K562 (cell line): ENCODE results near the gene PPP1R1C. TPM values are rescaled to one million over a fixed set of nuclear protein-coding genes. Genes with fewer than 3 reads are reported as not detected.

Source experiments
- ATAC-seq: fragments of 200-7000 bp; cut with Tn5 transposase; 3 replicates; pipeline ENCODE4 v1.9.1; 2020; ENCODE audit warnings: moderate library complexity
- BruUV-seq: library from RNA; stranded (reverse); fragments of 400-500 nt; replicated peaks from 2 replicates; lab custom pipeline; 2021; lab: Mats Ljungman, UMichigan
- CTCF ChIA-PET: fragments of 300-600 bp; formaldehyde crosslinking; extraction: SDS; loops from one replicate; lab custom pipeline; 2021; ENCODE audit warnings: low intra/inter-chr PET ratio; lab: Yijun Ruan, JAX
- POLR2A ChIA-PET: fragments of 300-600, 350-650 bp; sonication (Branson Sonifier 250); formaldehyde crosslinking; extraction: SDS; loops from one replicate; lab custom pipeline; 2021; ENCODE audit warnings: antibody characterized with exemption, inconsistent platforms; lab: Yijun Ruan, JAX
- DNase-seq, 4 experiments: peaks; one replicate each; pipeline versions ENCODE4 v3.0.0 to v3.0.0-alpha.2; 2011 to 2018; ENCODE audit warnings: low spot score in 3 of 4, mixed read lengths in 3 of 4; ENCODE audit errors: extremely low read depth in 1 of 4
- FAIRE-seq: peaks from 2 replicates; lab custom pipeline; 2011; peaks lifted over from hg19 to GRCh38; lab: Jason Lieb, UNC
- H2AFZ ChIP-seq: 2 replicates; pipeline ENCODE4 v1.6.0; 2011; ENCODE audit warnings: low read depth, low read length, control low read depth, inconsistent platforms
- H3K27ac ChIP-seq: fragments of 200-600 bp; 3 replicates; pipeline ENCODE4 v1.8.0; 2011; ENCODE audit warnings: low read depth, mild to moderate bottlenecking, control low read depth, inconsistent platforms, low read length, moderate library complexity, mixed read lengths; ENCODE audit errors: extremely low read depth
- H3K27me3 ChIP-seq, 2 experiments: fragments of 300-600 bp in 1 of 2; 2 replicates in 1 of 2; 3 replicates in 1 of 2; pipeline versions ENCODE4 v1.6.0 to v1.8.0; 2011; ENCODE audit warnings: inconsistent platforms in 2 of 2, low read length in 2 of 2, mild to moderate bottlenecking in 1 of 2, mixed read lengths in 1 of 2, moderate library complexity in 1 of 2; ENCODE audit not compliant: control insufficient read depth in 2 of 2, insufficient read depth in 2 of 2
- H3K36me3 ChIP-seq: fragments of 300-600 bp; 3 replicates; pipeline ENCODE4 v1.8.0; 2011; ENCODE audit warnings: mild to moderate bottlenecking, low read length, inconsistent platforms; ENCODE audit not compliant: control insufficient read depth, insufficient read depth
- H3K4me1 ChIP-seq, 2 experiments: fragments of 200-600 bp in 1 of 2; replicated peaks in 1 of 2; 2 replicates in 1 of 2; 3 replicates in 1 of 2; pipeline versions ENCODE4 v1.5.1 to v1.8.0; 2011; ENCODE audit warnings: inconsistent platforms in 2 of 2, low read length in 2 of 2, mild to moderate bottlenecking in 1 of 2, mixed read lengths in 1 of 2, moderate library complexity in 1 of 2; ENCODE audit not compliant: control insufficient read depth in 2 of 2, insufficient read depth in 2 of 2
- H3K4me2 ChIP-seq: 2 replicates; pipeline ENCODE4 v1.6.1; 2011; ENCODE audit warnings: low read length, control low read depth, inconsistent platforms, mixed read lengths; ENCODE audit not compliant: insufficient read depth
- H3K4me3 ChIP-seq: fragments of 200-600 bp; sonication (generic), shearing (Covaris generic); 2 replicates; pipeline ENCODE4 v1.5.1; 2016; ENCODE audit warnings: control low read depth, inconsistent platforms
- H3K79me2 ChIP-seq: fragments of 200-600 bp; 3 replicates; pipeline ENCODE4 v1.8.0; 2011; ENCODE audit warnings: low read length, inconsistent platforms; ENCODE audit not compliant: control insufficient read depth, insufficient read depth
- H3K9ac ChIP-seq, 2 experiments: 2 replicates each; pipeline versions ENCODE4 v1.6.0 to v1.6.1; 2011; ENCODE audit warnings: low read depth in 2 of 2, low read length in 2 of 2, control low read depth in 1 of 2, inconsistent platforms in 1 of 2, mild to moderate bottlenecking in 1 of 2, mixed read lengths in 1 of 2; ENCODE audit not compliant: insufficient read depth in 1 of 2
- H3K9me1 ChIP-seq: one replicate; pipeline ENCODE4 v1.6.0; 2011; ENCODE audit warnings: inconsistent platforms, mild to moderate bottlenecking, low read length, moderate library complexity; ENCODE audit not compliant: control insufficient read depth, insufficient read depth
- H3K9me3 ChIP-seq: replicated peaks from 2 replicates; pipeline ENCODE4 v1.5.1; 2011; ENCODE audit warnings: low read depth, low read length, inconsistent platforms; ENCODE audit not compliant: control insufficient read depth, insufficient read depth
- H4K20me1 ChIP-seq: replicated peaks from 2 replicates; pipeline ENCODE4 v1.6.1; 2011; ENCODE audit warnings: low read length, inconsistent platforms, mixed read lengths; ENCODE audit not compliant: control insufficient read depth, insufficient read depth
- CBX1 ChIP-seq: sonication (generic); IDR thresholded peaks from 2 replicates; pipeline ENCODE4 v1.6.1; 2016; ENCODE audit warnings: antibody characterized with exemption, low read depth, mild to moderate bottlenecking
- EZH2 ChIP-seq: IDR thresholded peaks from 2 replicates; pipeline ENCODE4 v1.6.1; 2012; ENCODE audit warnings: low read depth, mild to moderate bottlenecking, inconsistent platforms, low read length, borderline replicate concordance
- FOXK1 ChIP-seq: sonication (generic); formaldehyde crosslinking; IDR thresholded peaks from 2 replicates; pipeline ENCODE4 v1.8.0; 2022; ENCODE audit warnings: missing genetic modification reagents, mild to moderate bottlenecking, borderline replicate concordance
- KLF10 ChIP-seq: fragments of 250-450 bp; sonication (Bioruptor Pico); IDR thresholded peaks from 2 replicates; pipeline ENCODE4 v1.6.1; 2021; ENCODE audit warnings: matching md5 sums
- MAFF ChIP-seq: IDR thresholded peaks from 2 replicates; pipeline ENCODE4 v1.6.1; 2012; ENCODE audit warnings: low read length, improper control_type of control experiment
- NBN ChIP-seq: fragments of 450-650 bp; IDR thresholded peaks from 2 replicates; pipeline ENCODE4 v1.6.1; 2016; ENCODE audit warnings: low read depth, mild to moderate bottlenecking
- PRMT5 ChIP-seq: sonication (generic); formaldehyde crosslinking; IDR thresholded peaks from 2 replicates; pipeline ENCODE4 v1.5.0; 2020; ENCODE audit warnings: missing genetic modification reagents
- PRPF4 ChIP-seq: fragments of 200-400 bp; formaldehyde crosslinking; IDR thresholded peaks from one replicate; pipeline ENCODE4 v1.6.1; 2017; ENCODE audit warnings: low read length, low read depth, mild to moderate bottlenecking; ENCODE audit not compliant: insufficient read depth, poor library complexity, severe bottlenecking
- TCF3 ChIP-seq: sonication (generic); formaldehyde crosslinking; IDR thresholded peaks from 2 replicates; pipeline ENCODE4 v1.4.0; 2020; ENCODE audit warnings: mild to moderate bottlenecking, missing genetic modification reagents
- ZBTB17 ChIP-seq: fragments of 450-650 bp; formaldehyde crosslinking; IDR thresholded peaks from 2 replicates; pipeline ENCODE4 v1.4.0; 2020; ENCODE audit warnings: mild to moderate bottlenecking
- ZNF778 ChIP-seq: fragments of 450-650 bp; formaldehyde crosslinking; IDR thresholded peaks from 2 replicates; pipeline ENCODE4 v1.4.0; 2020; ENCODE audit warnings: mild to moderate bottlenecking, moderate library complexity
- WGBS: fragments of 100-300 bp; shearing (Covaris generic); methylation state at CpG from one replicate; pipeline ENCODE4 v1.1.6; 2016; ENCODE audit warnings: low coverage, mixed read lengths; ENCODE audit not compliant: insufficient coverage; ENCODE audit errors: missing lambda C conversion rate; 5-methylcytosine and 5-hydroxymethylcytosine counted together
- in situ Hi-C: fragments of 300-500 bp; cut with MboI; formaldehyde crosslinking; loops from 4 replicates; pipeline ENCODE4 v1.15.0; 2018; ENCODE audit warnings: inconsistent platforms, mixed read lengths
- intact Hi-C: fragments of 100-400 bp; cut with micrococcal nuclease; formaldehyde crosslinking; loops from 2 replicates; pipeline ENCODE4 v1.14.2; 2022
- polyA plus RNA-seq, 8 experiments: library from polyadenylated mRNA; depleted of rRNA in 4 of 8; stranded (reverse) in 5 of 8; unstranded in 3 of 8; fragments of >200 nt; fragmentation: Nextera tagmentation in 2 of 8; fragmentation: Illumina TruSeq in 1 of 8; extraction: Ambion mirVana in 2 of 8; extraction: Trizol in 1 of 8; gene quantifications; 2 replicates each; pipeline versions ENCODE4 v1.2.1 to v1.2.3, GENCODE V29; 2011 to 2014; ENCODE audit warnings: inconsistent platforms in 1 of 8, missing spikeins in 1 of 8
- total RNA-seq, 7 experiments: library from RNA; depleted of rRNA in 6 of 7; stranded (reverse); fragments of >200 nt in 6 of 7; fragmentation: Illumina TruSeq in 2 of 7; extraction: Trizol in 2 of 7; gene quantifications; 2 replicates each; pipeline versions ENCODE4 v1.2.1 to v1.2.3, GENCODE V29; 2011 to 2021; ENCODE audit warnings: low replicate concordance in 1 of 7
- TF ChIP-seq, protein P1 (sequence below): fragments of 450-650 bp; IDR thresholded peaks from 2 replicates; pipeline ENCODE4 v1.6.1; 2017; ENCODE audit warnings: mild to moderate bottlenecking, moderate library complexity
- TF ChIP-seq, protein P2 (sequence below): fragments of 200-800 bp; sonication (Bioruptor generic); IDR thresholded peaks from 2 replicates; pipeline ENCODE4 v1.6.1; 2016; ENCODE audit warnings: missing genetic modification characterization, missing compliant biosample characterization
- TF ChIP-seq, protein P3 (sequence below), 2 experiments: fragments of 200-800 bp in 1 of 2; sonication (Bioruptor generic) in 1 of 2; sonication (generic) in 1 of 2; formaldehyde crosslinking in 1 of 2; IDR thresholded peaks in 1 of 2; conservative IDR thresholded peaks in 1 of 2; 2 replicates each; pipeline versions ENCODE4 v1.5.0 to v1.6.1; 2016 to 2020; ENCODE audit warnings: missing compliant biosample characterization in 1 of 2, missing genetic modification characterization in 1 of 2, missing genetic modification reagents in 1 of 2

The PPP1R1C gene
- total and polyA plus RNA-seq, 9 of the 15 experiments (the other 6 are each of a cell fraction or from before 2014, with no cell fraction given) = 0.09 to 0.64 (median 0.40) TPM; not detected in 2

- TF ChIP-seq FOXK1 (CRISPR knock-in tag) = no peak
- TF ChIP-seq PRPF4 = no peak
- TF ChIP-seq CBX1 = no peak
- TF ChIP-seq, protein P1, sequence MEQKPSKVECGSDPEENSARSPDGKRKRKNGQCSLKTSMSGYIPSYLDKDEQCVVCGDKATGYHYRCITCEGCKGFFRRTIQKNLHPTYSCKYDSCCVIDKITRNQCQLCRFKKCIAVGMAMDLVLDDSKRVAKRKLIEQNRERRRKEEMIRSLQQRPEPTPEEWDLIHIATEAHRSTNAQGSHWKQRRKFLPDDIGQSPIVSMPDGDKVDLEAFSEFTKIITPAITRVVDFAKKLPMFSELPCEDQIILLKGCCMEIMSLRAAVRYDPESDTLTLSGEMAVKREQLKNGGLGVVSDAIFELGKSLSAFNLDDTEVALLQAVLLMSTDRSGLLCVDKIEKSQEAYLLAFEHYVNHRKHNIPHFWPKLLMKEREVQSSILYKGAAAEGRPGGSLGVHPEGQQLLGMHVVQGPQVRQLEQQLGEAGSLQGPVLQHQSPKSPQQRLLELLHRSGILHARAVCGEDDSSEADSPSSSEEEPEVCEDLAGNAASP = no peak
Measured at GRCh38 chr2:182072861-182073260, 87.2 kb downstream of the PPP1R1C start (continued).

- Histone ChIP-seq H2AFZ (no peak overlapping the region), H3K4me3 (no peak overlapping the region), H3K36me3 (no peaks in the 10 kb centered on the region), H4K20me1 (no peaks in the 10 kb centered on the region), H3K27ac (no peak overlapping the region), H3K9me1 (no peaks in the 10 kb centered on the region), H3K4me2 (no peak overlapping the region), H3K9ac (no peak overlapping the region), H3K79me2 (no peaks in the 10 kb centered on the region), H3K27me3 (no peaks in the 10 kb centered on the region), H3K9me3 (no peaks in the 10 kb centered on the region), H3K4me1 (no peaks in the 10 kb centered on the region)
- ATAC-seq = no peak
- no peak for FAIRE-seq
- WGBS = 0% methylated on average over 3 of the region's 3 CpGs
- ChIA-PET POLR2A (no interaction called here), CTCF (no interaction called here)
- DNase-seq = no peak
- BruUV-seq = no TSS peak
- intact Hi-C loops (loop anchor here (10.0 kb wide), 1 partner anchor 1949 kb away; no protein-coding TSS in a partner anchor), in situ Hi-C loops (loop anchor here (10.0 kb wide), 1 partner anchor 339 kb away; no protein-coding TSS in a partner anchor)
- TF ChIP-seq, protein P2, sequence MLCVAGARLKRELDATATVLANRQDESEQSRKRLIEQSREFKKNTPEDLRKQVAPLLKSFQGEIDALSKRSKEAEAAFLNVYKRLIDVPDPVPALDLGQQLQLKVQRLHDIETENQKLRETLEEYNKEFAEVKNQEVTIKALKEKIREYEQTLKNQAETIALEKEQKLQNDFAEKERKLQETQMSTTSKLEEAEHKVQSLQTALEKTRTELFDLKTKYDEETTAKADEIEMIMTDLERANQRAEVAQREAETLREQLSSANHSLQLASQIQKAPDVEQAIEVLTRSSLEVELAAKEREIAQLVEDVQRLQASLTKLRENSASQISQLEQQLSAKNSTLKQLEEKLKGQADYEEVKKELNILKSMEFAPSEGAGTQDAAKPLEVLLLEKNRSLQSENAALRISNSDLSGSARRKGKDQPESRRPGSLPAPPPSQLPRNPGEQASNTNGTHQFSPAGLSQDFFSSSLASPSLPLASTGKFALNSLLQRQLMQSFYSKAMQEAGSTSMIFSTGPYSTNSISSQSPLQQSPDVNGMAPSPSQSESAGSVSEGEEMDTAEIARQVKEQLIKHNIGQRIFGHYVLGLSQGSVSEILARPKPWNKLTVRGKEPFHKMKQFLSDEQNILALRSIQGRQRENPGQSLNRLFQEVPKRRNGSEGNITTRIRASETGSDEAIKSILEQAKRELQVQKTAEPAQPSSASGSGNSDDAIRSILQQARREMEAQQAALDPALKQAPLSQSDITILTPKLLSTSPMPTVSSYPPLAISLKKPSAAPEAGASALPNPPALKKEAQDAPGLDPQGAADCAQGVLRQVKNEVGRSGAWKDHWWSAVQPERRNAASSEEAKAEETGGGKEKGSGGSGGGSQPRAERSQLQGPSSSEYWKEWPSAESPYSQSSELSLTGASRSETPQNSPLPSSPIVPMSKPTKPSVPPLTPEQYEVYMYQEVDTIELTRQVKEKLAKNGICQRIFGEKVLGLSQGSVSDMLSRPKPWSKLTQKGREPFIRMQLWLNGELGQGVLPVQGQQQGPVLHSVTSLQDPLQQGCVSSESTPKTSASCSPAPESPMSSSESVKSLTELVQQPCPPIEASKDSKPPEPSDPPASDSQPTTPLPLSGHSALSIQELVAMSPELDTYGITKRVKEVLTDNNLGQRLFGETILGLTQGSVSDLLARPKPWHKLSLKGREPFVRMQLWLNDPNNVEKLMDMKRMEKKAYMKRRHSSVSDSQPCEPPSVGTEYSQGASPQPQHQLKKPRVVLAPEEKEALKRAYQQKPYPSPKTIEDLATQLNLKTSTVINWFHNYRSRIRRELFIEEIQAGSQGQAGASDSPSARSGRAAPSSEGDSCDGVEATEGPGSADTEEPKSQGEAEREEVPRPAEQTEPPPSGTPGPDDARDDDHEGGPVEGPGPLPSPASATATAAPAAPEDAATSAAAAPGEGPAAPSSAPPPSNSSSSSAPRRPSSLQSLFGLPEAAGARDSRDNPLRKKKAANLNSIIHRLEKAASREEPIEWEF (CRISPR knock-in tag) = no peak
- no peak for TF ChIP-seq MAFF
- TF ChIP-seq, protein P3, sequence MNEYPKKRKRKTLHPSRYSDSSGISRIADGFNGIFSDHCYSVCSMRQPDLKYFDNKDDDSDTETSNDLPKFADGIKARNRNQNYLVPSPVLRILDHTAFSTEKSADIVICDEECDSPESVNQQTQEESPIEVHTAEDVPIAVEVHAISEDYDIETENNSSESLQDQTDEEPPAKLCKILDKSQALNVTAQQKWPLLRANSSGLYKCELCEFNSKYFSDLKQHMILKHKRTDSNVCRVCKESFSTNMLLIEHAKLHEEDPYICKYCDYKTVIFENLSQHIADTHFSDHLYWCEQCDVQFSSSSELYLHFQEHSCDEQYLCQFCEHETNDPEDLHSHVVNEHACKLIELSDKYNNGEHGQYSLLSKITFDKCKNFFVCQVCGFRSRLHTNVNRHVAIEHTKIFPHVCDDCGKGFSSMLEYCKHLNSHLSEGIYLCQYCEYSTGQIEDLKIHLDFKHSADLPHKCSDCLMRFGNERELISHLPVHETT (CRISPR knock-in tag; conservative IDR thresholded peaks at IDR 0.05 in 1 of 2, IDR thresholded peaks at IDR 0.05 in 1 of 2) = no peak
- TF ChIP-seq EZH2 = no peak
- no peak for TF ChIP-seq PRMT5 (CRISPR knock-in tag)
- TF ChIP-seq ZBTB17 (CRISPR knock-in tag) = no peak
- no peak for TF ChIP-seq KLF10 (CRISPR knock-in tag)
- no peak for TF ChIP-seq ZNF778
- no peak for TF ChIP-seq TCF3 (CRISPR knock-in tag)
- no peak for TF ChIP-seq NBN
Measured at GRCh38 chr2:182073613-182074012, 88.0 kb downstream of the PPP1R1C start.
